A673 (cell line): Measurements from ENCODE around the gene JAML.

Experiments used
- EZH2 ChIP-seq: fragments of 200-600 bp; sonication (generic); IDR thresholded peaks from 2 replicates; pipeline ENCODE4 v1.6.1; 2017; ENCODE audit warnings: borderline replicate concordance, low read depth, mild to moderate bottlenecking, mixed read lengths, antibody characterized with exemption, low read length; ENCODE audit not compliant: poor library complexity, severe bottlenecking
- TF ChIP-seq, protein P1 (sequence below): fragments of 300-800, 200-600 bp; sonication (generic); conservative IDR thresholded peaks from 2 replicates; pipeline ENCODE4 v1.5.1; 2017; ENCODE audit warnings: low read depth, mild to moderate bottlenecking, antibody characterized with exemption, low read length, moderate library complexity, mixed read lengths

DNA sequence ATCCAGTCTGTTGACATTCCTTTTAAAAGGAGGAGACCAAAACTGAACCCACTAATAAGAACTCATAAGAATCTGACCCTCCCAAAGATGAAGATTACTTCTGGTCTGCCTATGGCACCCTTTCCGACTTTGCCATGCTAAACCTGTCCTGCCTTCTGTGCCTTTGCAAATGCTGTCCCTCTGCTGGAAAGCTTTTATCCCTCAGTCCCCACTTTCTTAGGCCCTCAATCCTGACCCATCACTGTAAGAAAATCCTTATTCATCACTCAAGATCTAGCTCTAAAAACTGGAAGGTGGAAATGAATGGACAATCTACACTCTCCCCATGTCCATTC, 16.9 kb upstream of the JAML start:
- TF ChIP-seq, protein P1, sequence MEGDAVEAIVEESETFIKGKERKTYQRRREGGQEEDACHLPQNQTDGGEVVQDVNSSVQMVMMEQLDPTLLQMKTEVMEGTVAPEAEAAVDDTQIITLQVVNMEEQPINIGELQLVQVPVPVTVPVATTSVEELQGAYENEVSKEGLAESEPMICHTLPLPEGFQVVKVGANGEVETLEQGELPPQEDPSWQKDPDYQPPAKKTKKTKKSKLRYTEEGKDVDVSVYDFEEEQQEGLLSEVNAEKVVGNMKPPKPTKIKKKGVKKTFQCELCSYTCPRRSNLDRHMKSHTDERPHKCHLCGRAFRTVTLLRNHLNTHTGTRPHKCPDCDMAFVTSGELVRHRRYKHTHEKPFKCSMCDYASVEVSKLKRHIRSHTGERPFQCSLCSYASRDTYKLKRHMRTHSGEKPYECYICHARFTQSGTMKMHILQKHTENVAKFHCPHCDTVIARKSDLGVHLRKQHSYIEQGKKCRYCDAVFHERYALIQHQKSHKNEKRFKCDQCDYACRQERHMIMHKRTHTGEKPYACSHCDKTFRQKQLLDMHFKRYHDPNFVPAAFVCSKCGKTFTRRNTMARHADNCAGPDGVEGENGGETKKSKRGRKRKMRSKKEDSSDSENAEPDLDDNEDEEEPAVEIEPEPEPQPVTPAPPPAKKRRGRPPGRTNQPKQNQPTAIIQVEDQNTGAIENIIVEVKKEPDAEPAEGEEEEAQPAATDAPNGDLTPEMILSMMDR = no peak
- TF ChIP-seq EZH2 = no peak
